ENCODE data around the gene COX4I2.

DNA sequence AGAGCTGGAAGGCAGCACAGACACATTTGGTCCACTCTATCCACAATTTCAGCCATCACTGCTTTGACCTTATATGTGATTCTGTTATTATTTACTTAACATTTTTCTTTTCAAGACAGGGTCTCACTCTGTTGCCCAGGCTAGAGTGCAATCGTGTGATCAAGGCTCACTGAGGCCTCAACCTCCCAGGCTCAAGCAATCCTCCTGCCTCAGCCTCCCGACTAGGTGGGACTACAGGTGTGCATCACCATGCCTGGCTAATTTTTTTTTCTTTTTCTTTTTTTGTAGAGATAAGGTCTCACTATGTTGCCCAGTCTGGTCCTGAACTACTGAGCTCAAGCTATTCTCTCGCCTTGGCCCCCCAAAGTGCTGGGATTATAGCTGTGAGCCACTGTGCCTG, 44.6 kb downstream of the COX4I2 start:
- TF ChIP-seq CTCF (conservative IDR thresholded peaks at IDR 0.05; ENCODE audit: low read length) (no peak), EZH2phosphoT487 (IDR thresholded peaks at IDR 0.05; ENCODE audit: borderline replicate concordance, low read depth, low read length) (no peak)

All from OCI-LY7 (cell line).